Activated CD4-positive, CD25-positive, alpha-beta regulatory T cell treated with anti-CD3 and anti-CD28 coated beads, Interleukin-2, amount 50 U/mL, for 72 hours (primary cell): ENCODE data around the gene GPAT2.
"Not testable (repeated sequence)": the region's sequence is repeated elsewhere in the genome, so short reads cannot be mapped to it uniquely, and the experiment has no call there.

ENCODE experiments used
- DNase-seq: peaks from one replicate; pipeline ENCODE4 v3.0.0; 2021

Gene GPAT2

DNA sequence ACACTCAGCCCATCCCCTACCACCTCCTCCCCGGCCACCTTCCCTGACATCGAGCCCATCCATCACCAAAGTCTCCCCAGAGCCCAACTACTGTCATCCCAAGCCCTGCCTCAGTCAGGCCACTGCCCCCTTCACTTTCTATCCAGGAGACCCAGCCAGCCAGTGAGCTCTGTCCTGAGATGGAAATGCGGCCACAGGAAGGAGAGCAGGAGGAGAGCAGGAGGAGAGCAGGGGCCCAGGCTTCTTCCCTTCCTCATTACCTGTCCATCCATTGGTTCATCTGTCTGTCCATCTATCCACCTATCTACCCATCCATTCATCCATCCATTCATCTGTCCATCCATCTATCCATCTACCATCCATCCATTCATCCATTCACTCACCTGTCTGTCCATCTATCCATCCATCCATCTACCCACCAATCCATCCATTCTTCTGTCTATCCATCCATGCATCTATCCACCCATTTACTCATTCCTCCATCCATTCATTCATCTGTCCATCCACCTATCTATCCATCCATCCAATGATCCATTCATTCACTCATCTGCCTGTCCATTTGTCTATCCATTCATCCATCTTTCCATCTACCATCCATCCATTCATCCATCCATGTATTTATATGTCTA lies 29.4 kb upstream of the GPAT2 start:
- DNase-seq = not testable (repeated sequence)

DNA sequence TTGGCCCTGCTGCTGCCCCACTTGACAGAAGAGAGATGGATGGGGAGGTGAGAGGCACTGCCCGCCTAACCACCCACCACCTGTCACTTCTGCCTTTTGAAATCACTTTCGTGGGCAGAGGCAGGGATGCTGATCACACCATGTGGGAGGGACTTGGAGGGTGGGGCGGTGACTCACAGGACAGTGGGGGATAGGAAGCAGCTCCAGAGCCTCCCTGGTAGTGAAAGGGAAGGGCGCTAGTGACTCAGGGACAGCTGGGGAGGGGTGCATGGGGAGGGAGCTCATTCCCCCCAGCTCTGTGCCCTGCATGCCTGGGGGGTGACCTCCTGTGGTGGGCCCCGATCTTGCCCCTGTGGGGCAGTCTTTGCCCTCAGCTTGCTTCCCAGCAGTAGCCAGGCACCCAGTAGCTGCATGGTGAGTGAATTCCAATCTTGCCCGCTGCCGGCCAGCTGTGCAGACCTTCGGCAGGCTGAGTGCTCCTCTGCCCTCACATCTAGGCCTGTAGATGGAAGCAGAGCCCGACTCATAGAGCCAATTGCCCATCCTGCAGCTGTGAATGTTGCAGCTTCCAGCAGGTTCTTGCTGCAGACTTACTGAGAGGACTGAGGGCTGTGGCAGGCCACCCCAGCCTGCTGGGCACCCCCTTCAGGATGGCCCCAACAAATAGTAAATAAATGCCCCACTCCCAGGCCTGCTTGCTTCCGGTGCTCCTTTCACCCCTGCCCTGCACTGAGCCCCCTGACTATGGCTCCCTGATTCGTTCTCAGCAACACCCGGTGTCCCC lies 28.6 kb upstream of the GPAT2 start:
- not testable (repeated sequence) for DNase-seq

DNA sequence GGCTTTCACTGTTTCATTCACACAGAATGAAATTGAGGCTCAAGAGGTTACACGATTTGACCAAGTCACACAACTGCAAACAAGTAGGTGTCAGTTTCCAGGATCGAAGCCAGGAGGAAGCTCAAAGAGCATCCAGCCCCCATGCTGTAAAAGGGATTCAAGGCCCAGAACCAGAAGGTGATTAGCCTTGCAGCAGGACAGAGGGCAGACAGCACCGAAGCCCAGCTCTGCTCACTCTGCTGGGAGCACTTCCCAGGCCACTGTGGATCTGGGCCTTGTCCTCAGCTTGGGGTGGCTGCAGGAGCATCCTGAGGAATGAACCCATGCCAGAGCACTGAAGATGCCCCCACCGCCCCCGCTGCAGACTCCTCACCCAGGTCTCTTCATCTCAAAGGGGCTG lies 27.8 kb upstream of the GPAT2 start:
- DNase-seq = not testable (repeated sequence)

DNA sequence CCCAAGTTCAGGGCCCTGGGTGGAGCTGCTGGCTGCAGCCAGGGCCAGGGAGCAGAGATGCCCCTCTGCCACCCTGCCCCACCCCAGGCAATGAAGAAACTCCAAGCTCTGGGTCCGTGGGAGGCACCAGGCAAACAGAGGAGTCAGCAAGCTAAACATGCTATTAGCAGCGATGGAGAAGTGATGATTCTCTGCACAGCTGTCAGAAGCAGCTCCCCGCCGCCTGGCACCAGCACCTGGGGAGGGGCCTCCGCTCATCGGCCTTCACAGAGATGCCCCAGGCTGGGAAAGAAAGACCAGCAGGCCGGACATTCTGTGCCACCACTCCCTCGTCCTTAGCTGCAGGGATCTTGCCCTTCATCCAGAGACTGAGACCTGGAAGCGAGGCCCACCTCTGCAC lies 27.2 kb upstream of the GPAT2 start:
- DNase-seq = not testable (repeated sequence)

DNA sequence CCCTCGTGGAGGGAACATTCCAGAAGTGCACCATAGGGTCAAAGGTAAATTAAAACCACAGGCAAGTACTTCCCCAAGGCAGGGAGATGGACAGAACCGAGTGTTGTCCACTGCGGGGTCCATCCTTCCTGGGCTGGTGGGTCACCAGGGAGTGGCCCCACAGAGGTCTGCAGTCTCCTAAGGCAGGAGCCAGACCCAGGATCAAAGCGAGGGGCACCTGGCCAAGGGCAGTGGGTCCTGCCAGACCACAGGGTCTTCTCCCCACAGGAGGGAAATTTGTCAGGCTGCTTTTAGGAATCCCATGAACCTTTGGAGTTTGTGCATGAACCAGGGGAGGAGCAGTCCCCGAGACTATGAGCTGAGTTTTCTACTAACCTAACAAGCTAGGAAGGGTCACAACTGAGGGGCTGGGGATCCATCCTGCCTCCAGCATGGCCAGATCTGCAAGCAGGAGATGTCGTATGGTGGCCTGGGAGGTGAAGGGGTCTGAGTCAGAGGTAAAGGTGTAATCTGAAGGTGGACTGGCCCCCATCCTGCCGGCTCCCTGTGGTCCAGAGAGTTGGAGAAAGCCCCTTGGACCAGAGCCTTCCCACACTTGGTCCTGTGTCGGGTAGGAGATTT lies 26.6 kb upstream of the GPAT2 start:
- DNase-seq = not testable (repeated sequence)

DNA sequence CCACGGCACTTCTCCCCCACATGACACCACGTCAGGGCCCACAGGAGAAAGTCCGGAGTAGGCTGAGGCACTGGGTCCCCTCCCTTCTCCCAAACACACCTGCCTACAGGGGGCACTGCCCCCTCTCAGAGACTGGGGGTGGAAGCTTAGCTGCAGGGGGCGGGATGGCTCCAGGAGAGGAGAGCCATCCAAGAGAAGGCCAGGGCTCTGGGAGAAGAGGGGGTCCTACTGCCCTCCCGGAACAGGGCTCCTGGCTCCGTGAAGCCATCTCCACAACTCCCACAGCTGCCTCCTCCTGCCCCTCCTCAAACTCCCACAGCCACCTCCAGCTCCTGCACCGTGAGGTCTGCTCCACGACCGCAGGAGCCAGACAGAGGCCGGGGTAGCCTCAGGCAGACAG lies 25.6 kb upstream of the GPAT2 start:
- not testable (repeated sequence) for DNase-seq

DNA sequence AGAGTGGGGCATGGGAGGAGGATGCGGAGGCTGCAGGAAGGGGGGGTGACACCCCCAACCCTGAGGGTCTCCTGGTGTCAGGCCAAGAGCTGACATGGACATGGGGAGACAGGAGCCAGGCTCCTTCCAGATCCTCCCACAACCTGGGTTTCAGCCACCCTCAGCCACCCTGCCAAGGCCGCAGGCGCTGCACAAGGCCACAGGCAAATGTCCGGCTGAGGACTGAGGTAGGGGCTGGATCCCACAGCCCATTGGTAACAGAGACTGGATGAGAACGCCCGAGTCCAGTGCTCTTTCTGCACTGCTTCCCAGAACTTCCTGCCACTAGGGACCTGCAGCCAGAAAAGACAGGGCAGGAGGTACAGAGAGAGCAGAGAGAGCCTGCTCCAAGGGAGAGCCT lies 24.7 kb upstream of the GPAT2 start:
- DNase-seq = not testable (repeated sequence)

DNA sequence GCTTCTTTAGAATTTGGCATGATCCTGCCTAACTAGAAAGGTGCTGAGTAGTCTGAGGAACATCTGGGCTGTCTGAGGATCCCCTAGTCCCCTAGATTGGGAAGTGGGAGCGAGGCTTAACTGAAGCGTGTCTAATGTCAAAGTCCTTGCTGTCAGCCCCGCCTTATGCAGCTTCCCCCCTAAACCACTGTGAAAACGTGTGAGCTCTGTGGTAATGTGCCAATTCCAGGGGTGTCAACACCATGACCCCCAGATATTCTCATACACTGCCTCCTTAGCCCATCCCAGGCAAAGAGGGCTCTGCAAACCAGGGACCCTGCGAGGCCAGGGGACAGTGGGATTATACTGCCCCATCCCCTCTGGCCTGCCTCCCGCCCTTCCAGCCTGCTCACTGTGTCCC lies 21.1 kb upstream of the GPAT2 start:
- not testable (repeated sequence) for DNase-seq

DNA sequence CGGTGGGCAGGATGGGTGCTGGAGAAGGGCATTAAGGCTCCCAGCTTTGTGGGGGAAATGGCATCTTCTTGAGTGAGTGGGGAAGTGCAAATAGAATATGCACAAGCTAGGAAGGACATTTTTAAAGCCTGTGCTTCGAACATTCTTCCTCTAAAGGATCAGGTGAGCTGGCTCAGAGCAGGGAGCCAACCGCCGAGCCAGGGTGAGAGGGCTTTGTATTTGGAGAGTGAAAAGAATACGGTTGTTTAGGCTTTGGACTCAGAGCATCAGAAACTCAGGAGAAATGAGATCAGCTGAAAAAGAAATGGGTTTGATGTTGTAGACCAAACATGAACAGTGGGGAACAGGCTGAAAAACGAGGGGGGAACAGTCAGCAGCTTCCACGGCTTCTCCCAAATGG lies 19.8 kb upstream of the GPAT2 start:
- DNase-seq = not testable (repeated sequence)

DNA sequence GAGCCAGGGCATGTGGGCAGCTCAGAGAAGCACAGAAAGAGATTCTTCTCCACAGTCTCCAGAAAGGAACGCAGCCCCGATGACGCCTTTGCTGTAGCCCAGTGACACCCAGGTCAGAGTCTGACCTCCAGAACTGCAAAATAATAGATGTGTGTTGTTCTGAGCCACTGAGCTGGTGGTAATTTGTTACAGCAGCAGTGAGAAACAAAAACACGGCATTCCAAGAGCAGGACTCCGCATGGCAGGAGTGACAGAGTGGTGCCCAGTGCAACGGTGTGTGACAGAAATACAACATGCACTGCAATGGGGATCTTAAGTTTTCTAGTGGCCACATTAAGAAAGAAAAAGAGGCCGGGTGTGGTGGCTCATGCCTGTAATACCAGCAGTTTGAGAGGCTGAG lies 18.7 kb upstream of the GPAT2 start:
- DNase-seq = not testable (repeated sequence)

DNA sequence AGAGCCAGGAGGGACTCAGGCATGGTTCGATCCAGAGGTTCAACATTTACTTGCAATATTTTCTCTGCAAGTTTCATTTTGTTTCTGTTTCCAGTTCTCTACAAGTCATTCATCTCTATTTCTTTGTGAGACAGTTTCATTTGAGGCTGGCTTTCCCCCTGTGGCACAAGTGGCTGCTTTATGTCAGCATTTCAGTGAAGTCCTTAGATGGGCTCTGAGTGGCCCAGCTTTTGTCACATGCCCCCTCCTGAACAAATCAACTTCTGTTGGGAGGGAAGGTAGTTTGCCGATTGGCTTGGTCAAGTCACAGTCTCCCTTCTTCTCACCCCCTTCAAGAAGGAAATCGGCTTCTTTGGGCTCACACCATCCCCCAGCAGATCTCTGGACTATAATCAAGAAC lies 17.9 kb upstream of the GPAT2 start:
- not testable (repeated sequence) for DNase-seq

DNA sequence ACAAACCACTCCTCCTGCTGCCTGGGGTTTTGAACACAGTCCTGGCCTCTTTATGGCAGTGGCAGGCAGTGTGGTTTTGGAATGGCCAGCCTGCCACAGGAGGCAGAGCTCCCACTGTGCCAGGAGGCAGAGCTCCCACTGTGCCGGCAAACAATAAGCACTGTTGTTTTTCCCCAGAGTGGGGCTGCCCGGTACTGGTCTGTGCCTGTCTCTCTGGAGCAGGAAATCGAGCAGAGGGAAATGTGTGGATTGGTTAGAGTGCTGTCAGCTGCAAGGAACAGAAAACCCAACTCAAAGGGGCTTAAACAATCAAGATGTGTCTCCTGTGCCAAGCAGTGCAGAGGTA lies 15.2 kb upstream of the GPAT2 start:
- not testable (repeated sequence) for DNase-seq

DNA sequence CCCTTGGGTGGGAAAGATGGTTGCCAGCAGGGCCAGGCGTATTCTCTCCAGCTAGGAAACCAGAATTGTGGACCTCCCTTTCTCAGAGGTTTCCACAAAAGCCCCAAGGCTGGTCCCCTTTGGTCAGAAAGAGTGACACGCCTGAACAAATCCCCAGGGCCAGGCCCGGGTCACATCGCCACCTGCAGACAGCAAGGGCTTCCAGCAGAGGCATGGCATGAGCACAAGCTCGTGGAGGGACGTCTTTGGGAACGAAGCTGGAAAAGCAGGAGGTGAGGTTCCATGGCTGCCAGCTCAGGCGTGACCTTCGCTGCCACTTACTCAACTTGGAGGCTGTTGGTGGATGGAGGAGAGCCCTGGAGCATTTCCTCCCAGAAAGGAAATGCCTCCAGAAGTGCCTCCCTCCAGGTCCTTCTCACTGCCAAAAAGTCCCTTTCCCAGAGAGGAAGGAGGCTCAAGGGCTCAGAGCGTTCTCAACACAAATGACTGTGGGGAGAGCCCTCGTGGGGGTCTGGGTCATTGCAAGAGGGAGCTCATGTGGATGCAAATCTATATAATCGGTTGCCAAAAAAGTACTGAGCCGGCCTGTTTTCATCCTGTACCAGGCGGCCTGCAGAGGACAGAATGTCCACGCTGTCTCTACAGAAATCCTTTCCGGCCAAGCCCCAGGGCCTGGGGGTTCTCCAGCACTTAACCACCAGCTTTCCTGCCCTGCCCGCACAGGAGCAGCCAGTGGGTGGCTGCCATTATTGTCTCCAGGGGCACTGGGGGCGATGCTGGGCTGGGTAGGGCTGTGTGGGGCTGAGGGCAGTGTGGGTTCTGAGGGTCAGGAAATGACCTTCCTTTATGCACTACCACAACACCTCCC lies 14.6 kb upstream of the GPAT2 start:
- DNase-seq = not testable (repeated sequence)

DNA sequence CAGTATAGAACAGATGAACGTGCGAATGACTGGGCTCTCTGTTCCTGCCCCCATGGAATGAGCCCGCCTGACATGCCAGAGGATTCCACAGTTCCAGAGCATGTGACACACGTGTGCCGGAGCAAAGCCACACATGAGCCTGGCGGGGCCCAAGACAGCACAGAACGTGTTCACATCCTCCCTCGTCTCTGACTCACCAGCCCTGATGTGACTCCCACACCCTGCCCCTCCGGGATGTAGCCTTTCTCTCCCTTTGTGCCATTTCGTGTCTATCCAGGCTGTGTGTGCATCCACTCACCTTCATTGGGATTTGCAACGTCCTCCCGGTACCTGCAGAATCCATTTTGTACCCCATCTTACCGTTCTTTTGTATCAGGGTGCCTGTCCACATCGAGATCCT lies 838 bp upstream of the GPAT2 start:
- DNase-seq = not testable (repeated sequence)

DNA sequence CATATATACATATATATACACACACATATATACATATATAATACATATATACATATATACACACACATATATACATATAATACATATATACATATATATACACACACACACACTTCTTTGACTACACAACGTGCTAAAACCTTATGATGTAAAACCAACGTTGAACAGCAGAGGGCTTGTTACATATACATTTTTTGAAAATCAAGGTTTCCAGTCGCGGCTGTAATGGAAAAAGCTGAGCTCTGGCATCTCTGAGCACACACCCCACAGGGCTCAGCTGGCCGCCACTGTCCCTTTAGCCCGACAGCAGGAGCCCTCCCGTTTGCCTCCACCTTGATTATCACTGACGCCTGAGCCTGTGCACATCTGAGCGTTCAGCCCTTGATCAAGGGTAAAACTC lies 719 bp downstream of the GPAT2 start:
- DNase-seq = not testable (repeated sequence)

DNA sequence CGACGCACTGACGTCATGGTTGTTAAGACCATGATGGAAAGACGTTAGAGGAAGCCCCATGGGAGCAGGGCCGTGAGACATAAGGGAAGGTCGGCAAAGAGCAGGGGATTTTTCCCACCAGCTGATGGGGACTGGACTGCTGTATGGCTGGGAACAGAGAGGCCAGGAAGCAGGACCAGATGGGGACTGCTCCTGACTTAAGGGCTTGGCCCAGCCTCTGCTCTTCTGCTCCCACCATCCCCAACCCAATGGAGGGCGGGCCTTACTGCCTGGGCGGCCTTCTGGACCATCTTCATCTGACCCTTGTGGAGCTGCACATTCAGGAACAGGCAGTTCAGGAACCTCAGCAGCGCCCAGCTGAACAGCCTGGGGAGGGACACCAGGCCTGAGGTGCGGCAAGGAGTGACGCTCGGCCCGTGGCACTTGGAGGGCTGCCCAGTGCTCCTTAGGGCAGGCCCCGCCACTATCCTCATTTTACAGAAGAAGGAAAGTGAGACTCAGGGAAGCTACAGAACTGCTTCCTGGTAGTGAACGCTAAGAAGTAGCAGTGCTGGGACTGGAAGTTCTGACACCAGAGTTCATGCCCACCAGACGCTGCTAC lies 6.9 kb downstream of the GPAT2 start:
- DNase-seq = not testable (repeated sequence)

DNA sequence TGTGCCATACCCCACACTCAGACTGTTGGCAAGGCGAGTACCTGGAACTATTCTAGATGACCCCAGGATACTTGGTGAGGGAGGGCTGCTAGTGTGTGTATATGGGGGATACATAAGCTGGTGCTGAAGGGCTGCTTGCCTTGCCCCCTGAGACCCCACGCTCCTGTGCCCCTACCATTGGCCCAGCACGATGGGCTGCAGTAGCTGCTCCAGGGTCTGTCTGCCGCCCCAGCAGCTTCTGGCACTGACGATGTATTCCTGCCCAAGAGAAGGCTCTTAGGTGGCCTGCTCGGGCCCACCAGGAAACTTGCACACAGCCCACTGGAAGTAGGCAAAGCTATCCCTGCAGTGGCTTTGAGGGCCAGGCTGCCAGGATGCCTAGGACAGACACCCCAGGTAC lies 9.0 kb downstream of the GPAT2 start:
- not testable (repeated sequence) for DNase-seq

DNA sequence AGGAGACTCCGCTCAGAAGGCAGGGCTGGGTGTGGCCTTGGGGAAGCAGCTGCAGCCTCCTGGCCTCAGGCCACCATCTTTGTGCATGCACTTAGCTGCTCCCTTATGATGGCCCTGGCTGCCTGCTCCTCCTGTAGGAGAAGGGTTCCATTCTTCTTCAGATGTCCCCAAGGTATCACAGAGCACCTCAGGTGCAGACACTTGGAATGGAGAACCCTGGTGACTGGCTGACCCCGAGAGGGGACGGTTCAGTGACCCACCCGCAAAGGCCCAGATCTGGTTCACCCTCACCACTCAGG lies 9.6 kb downstream of the GPAT2 start:
- DNase-seq = no peak

DNA sequence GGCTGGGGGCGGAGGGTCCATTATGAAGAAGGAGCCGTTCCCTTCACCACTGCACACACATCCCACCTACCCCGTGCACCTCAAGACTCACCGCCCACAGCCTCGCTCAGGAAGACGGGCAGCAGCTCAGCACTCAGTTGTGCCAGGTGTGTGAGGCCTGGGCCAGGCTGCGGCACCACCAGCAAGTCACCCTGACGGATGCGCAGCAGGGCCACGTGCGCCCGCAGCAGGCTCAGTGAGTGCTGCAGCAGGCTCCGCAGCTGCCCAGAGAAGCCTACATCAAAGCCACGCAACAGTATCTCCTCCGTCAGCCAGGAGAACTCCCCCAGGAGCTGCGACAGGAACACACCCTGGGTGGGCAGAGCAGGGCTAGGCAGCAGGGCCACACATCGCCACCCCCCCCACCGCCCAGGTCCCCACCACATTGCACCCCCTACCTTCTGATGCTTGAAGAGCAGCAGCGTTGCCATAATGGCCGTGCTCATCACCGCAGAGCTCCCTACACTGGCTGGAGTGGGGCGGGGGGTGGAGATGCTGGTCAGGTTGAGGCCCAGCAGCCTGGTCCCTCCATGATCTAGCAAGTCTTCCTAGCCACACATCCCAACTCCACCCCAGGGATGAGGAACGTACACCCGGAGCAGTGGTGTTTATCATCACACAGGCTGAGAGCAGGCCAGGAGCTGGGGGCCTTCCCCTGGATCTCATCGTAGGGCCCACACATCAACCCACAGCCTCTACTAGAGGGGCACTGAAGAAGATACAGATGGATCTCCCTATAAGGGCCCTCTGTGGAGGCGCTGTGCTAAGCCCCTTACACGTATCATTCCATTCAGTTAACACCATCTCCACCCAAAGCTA lies 10.2 kb downstream of the GPAT2 start:
- no peak for DNase-seq

DNA sequence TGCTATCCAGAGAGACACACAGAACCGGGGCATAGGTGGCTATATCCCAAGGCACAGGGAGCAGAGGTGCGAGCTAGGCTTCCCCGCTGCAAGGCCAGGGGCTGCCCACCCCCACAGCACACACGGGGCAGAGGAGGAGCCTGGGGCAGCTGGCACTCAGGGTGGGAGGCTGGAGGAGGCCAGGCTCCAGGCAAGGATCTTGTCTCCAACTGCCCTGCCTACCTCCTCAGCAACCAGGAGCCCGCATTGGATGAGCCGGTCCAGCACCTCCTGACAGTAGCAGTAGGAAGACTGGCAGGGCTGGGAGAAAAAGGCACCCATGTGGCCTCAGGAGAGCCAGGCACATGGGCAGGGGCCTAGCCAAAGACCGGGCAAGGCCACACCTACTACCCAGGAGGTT lies 11.0 kb downstream of the GPAT2 start:
- not testable (repeated sequence) for DNase-seq

DNA sequence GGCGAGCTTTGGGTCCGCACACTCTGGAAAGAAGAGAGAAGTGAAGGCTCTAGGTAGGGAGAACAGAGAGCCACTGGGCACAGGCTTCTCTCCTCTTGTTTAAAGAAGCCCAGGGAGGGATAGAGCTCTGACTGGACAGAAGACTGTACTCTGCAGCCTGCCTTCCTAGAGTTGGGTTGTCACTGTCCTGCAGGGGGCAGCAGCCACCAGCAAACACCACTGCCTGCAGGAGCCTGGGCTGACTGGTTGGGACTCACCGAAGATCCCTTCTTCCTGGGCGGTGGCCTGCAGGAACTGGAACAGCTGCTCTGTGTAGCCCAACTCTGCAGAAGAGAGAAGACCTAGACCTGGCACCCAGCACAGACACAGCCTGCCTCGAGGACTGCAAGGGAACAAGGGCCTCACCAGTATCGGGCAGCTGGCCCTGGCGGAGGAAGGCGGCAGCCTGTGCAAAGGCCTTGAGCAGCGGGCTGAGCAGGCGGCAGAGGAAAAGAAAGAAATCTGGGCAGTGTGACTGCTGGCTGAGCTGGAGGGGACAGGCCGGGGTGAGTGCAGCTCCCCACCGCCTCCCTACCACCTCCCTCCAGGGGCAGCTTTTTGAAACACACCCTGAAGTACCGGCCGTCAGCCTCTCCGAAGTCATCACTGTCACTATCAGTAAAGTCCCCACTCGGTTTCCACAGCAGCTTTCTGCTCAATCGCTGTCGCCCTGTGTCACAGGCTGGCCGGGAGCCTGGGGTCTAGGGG lies 11.8 kb downstream of the GPAT2 start:
- peak; percentile 79 for DNase-seq
